ENCODE data around the gene POGZ.
A peak's percentile ranks its signal among the peaks of the same experiment; 100 is the strongest.

The POGZ gene, protein sequence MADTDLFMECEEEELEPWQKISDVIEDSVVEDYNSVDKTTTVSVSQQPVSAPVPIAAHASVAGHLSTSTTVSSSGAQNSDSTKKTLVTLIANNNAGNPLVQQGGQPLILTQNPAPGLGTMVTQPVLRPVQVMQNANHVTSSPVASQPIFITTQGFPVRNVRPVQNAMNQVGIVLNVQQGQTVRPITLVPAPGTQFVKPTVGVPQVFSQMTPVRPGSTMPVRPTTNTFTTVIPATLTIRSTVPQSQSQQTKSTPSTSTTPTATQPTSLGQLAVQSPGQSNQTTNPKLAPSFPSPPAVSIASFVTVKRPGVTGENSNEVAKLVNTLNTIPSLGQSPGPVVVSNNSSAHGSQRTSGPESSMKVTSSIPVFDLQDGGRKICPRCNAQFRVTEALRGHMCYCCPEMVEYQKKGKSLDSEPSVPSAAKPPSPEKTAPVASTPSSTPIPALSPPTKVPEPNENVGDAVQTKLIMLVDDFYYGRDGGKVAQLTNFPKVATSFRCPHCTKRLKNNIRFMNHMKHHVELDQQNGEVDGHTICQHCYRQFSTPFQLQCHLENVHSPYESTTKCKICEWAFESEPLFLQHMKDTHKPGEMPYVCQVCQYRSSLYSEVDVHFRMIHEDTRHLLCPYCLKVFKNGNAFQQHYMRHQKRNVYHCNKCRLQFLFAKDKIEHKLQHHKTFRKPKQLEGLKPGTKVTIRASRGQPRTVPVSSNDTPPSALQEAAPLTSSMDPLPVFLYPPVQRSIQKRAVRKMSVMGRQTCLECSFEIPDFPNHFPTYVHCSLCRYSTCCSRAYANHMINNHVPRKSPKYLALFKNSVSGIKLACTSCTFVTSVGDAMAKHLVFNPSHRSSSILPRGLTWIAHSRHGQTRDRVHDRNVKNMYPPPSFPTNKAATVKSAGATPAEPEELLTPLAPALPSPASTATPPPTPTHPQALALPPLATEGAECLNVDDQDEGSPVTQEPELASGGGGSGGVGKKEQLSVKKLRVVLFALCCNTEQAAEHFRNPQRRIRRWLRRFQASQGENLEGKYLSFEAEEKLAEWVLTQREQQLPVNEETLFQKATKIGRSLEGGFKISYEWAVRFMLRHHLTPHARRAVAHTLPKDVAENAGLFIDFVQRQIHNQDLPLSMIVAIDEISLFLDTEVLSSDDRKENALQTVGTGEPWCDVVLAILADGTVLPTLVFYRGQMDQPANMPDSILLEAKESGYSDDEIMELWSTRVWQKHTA (N-terminal part only)

DNA sequence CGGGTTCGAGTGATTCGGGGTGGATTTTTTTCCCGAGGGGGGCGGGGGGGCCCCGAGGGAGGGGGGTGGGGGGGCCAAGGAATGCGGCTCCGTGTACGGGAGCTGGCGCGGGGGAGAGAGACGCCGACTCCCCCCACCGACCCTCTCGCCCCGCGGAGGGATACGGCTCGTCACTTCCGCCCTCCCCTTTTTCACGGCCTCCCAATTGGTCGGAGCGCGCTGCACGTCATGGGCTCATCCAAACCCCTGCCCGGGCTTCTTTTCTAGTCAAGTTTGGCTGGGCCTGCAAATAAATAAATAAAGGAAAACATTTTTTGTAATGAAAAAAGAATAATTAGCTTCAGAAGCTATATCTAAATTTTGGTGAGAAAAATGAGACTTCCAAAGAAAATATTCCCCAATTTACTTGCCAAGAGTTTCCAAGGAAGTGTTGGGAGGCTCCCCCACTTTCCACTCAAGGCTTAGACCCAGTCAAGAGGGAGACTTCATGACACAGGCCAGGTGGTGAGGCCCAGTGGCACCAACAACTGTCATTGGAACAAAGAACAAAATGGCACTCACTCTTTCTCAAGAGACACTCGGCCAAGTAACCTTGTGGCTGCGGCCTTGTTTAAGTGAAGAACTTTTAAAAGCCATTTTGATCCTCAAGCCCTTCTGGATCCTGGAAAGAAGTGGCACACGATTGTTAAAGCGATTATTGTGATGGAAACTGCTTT is at the start of gene POGZ:
Gene POGZ, minus strand, starts transcription at position 164 of the 716 bp plus-strand sequence. CDS start 17,290 bp downstream, outside the sequence.
- peak; percentile 94 for DNase-seq

DNA sequence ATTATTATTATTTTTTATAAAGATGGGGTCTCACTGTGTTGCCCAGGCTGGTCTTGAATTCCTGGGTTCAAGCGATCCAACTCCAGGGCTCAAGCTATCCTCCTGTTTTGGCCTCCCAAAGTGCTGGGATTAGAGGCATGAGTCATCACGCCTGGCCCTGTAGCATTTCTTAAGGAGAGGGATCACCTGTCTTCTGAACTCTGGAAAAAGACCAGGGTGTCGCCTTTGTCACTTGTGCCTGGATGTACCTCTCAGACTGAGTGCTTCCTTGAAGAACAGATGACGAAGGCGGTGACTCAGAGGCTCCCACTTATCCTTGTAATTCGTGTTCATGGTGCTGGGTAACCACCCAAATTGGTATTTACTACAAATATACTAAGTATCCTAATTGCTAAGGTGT is 49.5 kb upstream of the POGZ start:
- no peak for DNase-seq

DNA sequence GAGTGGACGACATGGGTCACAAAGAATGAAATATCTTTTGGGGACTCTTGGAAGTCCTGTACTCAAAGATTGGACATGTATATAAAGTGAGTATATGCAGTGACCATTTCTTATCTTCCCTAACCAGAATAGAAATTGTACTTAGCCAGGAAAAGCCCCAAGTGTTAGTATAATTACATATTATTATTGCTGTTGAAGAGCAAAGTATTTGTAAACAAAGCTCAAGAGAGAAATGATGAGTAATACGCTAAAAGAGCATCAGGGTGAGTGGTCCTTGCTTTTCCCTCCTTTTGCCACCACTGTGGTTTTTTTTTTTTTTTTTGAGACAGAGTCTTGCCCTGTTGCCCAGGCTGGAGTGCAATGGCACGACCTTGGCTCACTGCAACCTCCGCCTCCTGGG is 45.5 kb upstream of the POGZ start:
- DNase-seq, result no peak

DNA sequence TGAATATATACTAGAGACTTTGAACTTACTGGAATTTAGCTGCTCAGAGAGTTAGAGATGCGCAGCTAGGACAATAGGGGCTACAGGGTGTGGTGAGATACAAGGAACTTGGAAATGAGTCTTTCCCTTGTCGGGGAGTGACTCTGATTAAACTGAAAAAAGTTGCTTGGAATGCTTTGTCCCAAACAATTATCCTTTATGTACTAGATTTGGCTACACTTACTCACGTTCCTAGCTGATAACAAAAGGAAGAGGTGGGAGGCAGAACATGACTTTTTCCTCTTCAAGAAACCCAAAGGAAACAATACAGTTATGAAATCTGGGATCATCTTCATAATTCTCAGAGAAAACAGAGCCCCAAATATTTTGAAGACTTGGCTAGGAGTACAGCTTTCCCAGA is 45.0 kb upstream of the POGZ start:
- no peak for DNase-seq

DNA sequence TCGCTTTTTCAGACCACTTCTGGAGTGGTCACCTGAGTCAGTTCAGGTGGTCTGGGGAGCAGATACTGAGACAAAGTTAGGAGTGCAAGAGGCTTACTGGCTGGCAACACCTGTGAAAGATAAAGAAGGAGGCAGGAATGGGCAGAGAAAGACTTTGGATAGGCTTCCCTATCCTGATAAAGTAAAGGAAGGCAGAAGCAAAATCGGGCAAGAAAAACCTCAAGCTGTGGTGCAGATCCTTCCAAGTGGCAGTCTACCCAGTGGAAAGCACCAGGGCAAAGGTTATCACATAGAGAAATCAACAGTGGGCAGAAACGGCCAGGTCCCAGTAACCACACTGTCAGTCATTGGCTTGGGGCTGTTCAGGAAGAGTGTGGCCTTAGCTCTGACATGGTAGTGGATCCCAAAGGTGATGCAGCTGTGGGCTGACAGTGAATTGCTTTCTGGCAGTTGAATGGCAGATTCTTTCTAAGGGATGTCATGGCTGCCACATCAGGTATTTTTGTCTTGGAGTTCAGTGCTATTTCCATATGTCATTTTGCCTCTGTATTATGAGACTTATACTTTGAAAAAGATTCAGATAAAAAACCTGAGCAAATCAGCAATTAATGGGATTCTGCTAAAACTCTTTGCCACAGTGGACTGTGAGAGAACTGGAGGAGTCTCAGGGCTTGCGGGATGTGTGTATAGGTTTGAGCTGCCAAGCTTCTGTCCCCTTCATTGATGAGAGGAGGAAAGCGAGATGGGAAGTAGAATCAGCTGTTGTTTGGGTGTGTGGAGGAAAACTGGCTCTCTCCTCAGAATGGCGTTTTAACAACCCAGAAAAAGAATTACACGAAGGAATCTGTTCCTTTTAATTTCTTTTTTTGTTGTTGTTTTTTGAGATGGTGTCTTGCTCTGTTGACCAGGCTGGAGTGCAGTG is 43.8 kb upstream of the POGZ start:
- DNase-seq, result no peak

DNA sequence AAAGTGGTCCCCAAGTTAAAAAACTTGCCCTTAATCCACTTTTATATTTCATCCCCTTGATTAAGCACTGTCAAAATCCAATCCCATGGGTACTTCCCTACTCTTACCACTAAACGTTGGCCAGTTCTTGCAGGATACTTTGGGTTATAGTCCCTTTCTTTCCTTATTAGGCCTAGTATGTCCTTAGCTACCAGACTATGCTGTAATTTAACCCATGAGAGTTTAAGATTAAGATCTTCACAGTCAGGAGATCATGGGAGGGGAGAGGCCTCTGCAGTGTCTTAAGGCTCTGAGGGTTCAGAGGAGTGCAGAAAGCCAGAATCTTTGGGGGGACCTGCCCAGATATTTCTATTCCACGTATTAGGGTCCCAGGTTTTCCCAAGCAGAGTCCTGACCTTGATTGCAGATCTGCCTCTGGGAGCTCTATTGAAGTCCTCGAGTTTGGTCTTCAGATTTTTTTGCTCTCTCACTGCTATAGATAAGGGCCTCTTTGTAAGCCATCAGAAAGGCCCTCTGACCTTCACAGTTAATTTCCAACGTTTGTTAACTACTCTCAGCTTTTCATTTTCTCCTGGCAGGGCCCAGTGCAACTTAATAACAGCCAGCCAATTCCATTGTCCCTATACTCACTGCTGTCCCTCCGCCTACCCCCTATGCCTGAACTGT is 42.9 kb upstream of the POGZ start:
- no peak for DNase-seq

DNA sequence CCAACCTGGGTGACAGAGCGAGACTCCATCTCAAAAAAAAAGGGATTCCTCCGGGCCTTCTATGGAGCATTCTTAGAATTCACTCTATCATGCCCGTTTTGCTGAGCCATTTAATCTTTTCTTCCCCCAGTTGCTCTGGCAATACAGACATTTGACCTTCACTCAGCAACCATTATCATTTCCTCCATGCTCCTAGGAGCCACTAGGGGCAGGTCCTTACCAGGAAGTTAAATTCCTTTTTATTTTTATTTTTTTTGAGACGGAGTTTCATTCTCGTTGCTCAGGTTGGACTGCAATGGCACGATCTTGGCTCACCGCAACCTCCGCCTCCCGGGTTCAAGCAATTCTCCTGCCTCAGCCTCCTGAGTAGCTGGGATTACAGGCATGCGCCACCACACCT is 42.2 kb upstream of the POGZ start:
- DNase-seq, result no peak

DNA sequence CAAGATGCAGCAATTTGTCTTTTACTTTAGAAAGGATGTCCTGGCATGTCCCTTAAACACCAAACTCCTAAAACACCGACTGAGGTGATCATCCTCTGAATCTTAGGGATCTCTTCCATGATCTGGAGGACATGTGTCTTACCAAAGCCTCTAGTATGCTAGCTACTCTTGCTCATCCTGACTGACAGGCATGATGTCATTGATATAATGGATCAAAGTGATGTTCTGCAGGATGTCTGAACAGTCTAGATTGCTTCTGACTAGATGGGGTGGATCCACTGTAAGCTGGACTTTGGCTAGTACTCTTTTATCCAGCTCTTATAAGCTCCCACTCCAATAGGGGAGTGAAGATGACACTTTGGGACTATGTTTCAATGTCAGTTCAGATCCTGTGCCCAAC is 40.6 kb upstream of the POGZ start:
- no peak for DNase-seq

DNA sequence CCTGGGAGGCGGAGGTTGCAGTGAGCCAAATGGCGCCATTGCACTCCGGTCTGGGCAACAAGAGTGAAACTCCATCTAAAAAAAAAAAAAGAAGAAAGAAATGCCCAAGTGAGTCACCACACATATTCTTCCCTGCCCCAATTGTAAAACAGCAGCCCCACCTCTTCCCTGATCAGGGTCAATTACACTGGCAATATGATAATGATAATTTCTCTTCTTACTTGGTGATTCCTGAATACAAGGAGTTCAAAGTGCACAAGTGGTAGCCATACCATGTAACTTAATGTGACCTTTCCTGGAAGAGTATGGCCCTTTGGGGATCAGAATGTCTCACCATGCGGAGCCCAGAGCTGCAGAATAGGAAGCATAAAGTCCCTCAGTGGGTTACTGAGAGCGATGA is 40.1 kb upstream of the POGZ start:
- DNase-seq, result no peak

DNA sequence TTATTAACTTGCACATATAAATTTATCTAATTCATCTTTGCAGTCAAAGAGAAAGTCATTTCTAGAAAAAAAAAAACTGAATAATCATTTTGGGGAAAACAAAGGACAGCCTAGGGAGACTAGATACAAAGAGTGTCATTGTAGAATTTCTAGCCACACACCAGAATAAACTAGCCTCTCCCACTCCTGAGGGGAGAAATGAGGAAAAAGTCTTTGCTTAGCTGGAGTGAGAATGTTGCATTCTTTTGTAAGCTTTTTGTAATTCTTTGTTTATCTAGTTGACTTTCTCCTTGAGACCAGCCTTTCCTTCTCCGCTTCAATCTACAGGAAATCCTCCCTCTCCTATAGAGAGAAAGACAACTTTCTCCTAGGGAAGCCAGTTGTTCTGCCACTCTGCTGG is 36.0 kb upstream of the POGZ start:
- no peak for DNase-seq

DNA sequence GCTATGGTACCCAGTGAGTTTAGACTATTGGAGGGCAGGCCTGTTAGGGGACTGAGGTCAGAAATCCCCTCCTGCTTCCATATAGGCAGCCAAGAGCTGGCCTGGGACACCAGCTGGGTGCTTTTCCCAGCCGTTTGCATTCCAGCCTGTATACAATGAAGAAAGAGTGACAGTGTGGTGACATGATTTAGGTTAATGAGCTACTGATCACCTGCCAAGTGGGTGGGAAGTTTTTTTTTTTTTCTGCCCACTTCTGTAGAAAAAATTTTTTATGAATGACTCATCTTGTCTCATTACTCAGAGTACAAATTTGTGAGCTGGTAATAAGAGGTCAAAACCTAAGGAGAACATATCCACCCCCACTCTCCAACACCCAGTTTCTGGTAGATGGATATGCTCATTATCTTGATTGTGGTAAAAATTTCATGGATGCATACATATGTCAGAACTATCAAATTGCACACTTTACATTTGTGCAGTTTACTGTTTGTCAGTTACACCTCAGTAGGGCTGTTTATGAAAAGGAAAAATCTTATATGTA is 35.5 kb upstream of the POGZ start:
- peak; percentile 11 for DNase-seq

DNA sequence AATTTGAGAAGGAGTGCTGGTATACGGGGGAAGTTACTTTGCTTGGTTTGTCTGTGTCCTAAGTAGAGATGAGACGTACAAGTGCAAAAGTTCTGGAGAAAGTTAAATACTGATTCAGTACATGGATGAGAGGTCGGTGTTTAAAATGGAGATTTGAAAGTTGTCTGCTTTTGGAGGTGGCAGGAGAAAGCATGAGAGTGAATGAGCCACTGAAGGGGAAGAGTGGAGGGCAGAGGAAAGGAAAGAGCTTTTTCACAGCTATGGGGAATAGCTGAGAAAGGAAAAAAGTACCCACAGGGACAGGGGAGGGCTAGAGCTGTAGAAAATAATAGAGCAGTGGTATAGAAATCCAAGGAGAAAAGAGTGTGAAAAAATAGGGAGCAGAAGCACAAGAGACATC is 33.7 kb upstream of the POGZ start:
- no peak for DNase-seq

DNA sequence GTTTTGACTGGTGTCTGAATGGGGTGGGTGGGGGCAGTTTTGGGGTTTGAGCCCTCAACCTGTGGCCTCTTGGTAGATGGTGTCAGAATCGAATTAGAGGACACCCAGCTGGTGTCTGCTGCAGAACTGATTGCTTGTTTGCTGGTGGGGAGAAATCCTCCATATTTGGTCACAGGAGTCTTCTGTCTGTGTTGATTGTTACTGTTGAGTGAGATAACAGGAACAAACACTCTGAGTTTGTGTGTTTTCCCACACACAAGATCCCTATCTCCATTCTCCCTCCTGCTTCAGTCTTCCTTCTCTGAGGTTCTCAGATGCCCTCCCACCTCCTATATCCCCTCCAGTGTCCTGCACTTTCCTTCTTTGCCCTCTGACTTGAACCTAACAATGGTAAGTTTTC is 32.8 kb upstream of the POGZ start:
- no peak for DNase-seq

DNA sequence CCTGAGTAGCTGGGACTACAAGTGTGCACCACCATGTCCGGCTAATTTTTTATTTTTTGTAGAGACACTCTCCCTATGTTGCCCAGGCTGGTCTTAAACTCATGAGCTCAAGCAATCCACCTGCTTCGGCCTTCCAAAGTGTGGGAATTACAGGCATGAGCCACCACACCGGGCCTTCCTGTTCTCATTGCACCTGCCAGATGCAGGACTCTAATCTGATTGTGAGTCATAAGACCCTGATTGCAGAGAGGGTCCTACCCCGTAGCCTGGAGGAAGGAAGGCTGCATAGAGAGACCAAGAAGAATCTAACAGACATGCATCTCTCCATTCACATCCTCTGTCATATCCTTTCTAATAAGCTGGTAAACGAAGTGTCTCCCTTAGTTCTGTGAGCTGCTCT is 32.3 kb upstream of the POGZ start:
- DNase-seq, result no peak

DNA sequence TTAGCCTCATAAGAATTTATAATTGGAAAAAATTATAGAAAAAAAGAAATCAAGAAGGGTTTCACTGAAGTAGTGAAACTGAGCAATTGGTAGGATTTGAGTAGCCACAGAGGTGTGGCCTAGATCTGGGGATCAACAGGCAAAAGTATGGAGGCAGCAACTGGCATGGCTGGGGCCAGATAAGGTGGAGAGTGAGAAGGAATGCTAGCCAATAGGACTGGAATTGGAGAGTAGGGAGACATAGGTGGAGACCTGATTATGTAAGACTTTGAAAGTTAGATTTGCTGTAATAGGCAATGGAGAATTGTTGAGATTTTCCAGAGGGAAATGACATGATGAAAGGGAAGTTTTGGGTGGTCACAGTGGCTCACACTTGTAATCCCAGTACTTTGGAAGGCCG is 27.3 kb upstream of the POGZ start:
- DNase-seq, result no peak

DNA sequence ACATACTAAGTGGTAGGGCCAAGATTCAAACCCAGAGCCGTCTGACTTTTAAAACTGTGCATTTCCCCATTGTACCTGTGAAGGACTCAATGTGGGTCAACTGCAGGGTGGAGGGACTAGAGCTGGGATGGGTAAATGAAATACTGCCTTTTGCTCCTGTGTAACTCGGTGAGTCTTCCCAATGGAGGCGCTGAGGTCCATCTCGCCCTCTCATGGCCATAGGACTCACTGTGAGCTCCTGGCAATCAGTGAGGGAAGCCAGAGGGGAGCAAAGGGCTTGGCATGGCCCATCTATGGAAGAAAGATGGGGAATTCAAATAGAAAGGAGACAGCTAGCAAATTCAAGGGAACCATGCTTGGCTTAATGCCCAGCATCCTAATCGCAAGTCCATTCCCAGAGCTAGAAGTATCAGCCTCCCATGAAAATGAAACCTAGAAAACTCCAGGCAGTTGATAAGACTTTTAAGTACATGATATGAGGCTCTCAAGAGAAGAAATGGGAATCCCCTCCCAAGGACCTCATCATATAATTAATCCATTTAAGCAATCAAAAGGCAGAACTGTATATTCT is 26.5 kb upstream of the POGZ start:
- no peak for DNase-seq

DNA sequence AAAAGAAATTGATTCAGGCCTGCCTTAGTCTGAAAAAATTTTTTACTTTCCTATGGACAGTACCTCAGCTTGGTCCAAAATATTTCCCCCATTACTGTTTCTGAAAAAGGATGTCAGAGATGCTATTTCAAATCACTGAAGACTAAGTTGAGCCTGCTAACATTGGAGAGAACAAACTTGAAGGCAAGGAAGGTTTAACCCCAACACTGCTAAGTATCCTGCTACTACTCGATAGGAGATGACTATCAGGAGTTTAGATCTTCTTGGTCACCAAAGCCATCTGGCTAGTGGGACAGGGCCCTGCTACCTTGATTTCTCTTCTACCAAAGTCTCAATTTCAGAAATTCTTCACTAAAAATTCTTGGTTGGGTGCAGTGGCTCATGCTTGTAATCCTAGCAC is 22.7 kb upstream of the POGZ start:
- DNase-seq, result no peak

DNA sequence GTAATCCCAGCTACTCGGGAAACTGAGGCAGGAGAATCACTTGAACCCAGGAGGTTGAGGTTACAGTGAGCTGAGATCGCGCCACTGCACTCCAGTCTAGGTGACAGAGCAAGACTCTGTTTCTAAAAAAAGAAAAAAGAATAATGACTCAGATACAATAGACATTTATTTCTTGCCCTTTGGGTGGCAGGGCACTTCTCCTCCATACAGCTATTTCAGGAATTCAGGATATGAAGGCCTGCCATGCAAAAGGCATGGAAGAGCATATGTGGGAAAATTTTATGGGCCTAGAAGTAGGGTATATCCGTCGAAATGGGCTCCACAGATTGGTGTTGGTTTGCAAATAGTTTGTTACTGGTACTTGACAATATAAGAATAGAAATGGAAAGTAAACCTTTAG is 20.2 kb upstream of the POGZ start:
- no peak for DNase-seq

DNA sequence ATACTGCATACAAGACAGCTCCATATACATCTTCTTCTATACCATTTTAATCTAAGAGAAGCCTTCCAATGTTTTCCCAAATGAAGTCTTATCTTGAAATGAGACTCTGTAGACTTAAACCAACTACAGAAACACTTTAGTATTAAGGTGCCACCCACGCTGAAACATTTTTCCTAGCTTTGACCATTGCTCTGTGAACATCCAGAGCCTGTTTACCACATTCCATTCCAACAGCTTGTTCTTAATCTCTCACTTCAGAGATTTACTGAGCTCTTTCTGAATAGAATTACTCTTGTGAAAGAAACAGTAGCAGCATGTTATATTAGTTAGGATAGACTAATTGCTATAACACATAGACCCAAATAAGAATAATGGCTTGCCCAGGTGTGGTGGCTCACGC is 19.6 kb upstream of the POGZ start:
- DNase-seq, result no peak

DNA sequence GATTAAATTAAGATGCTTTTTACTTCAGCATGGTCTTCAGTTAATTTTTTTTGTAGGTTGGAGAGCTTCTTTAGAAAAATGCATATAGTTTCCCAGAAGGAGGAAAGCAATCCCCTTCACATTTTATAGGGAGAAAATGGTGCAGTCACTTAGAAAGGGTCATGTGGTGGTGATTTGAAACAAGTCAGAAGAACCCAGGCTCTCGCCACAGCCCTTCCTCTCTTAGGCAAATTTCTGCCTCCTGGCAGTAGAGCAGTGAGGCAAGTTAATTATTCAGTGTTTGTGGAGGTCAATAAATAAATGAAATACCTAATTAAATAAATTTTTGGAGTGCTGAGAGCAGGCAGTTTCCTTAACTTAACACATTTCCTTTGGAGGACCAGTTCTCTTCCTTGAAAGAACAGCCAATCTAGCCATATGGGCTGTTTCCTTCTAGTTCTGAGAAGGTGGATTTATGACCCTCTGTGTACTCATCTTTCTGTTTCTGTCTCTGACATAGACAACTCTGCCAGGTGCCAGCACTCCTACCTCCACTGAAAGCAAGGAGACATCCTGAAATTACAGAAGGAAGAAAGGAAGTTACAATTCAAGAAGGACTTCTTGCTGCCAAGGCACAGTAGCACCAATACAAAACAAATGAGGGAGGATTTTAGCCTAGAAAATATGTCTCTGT is 19.0 kb upstream of the POGZ start:
- DNase-seq, result no peak

All from stimulated activated CD4-positive, alpha-beta T cell treated with anti-CD3 and anti-CD28 coated beads, Interleukin-4, amount 100 ng/mL, for 24 hours (primary cell).